Measurements from ENCODE around the gene KBTBD3.

Gene KBTBD3

DNA sequence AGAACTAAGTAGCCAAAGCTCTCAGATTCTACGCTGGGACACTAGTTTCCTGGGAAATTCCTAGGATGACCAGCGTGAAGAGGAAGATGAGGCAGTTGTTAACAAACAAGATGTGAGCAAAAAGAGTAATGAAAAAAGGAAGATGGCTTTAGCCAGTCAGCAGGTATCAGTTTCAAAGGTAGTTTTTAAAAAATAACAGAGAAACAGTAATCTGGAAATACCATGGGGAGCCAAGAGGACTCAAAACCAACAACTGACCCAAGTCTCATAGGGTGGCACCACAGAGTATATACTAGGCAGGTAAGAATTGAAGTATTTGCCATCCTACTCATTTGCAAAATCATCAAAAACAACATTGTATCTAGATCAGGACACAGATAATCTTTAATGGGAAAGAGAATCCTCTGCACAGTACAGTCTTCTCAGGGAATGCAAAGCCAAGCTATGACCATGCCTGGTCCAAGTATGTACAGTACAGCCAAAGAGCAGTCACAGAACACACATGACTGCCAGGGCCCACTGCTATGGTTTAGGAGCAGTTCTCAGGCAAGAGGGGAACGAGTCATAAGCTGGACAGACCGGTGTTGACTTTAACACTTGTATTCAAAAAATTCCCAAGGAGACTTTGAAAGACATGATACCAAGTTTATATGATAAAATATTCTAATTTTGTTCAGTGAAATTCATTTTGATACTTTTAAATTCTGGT is 75.7 kb downstream of the KBTBD3 start:
- DNase-seq (ENCODE audit: low spot score): no peak
